SK-N-SH treated with all-trans-retinoic acid at 6 μM for 48 hours (cell line): ENCODE results near the gene RHOT2.

Experiments used
- ATAC-seq: fragments of 200-7000 bp; cut with Tn5 transposase; 3 replicates; pipeline ENCODE4 v1.9.1; 2020; ENCODE audit warnings: mild to moderate bottlenecking, moderate library complexity
- ARNTL ChIP-seq: fragments of 450-650 bp; formaldehyde crosslinking; IDR thresholded peaks from 2 replicates; pipeline ENCODE4 v1.5.0; 2020; ENCODE audit warnings: low read depth, mild to moderate bottlenecking, moderate library complexity, borderline replicate concordance
- BACH2 ChIP-seq: fragments of 250-450 bp; sonication (Bioruptor Pico); IDR thresholded peaks from 2 replicates; pipeline ENCODE4 v1.9.0; 2021; ENCODE audit warnings: mild to moderate bottlenecking, borderline replicate concordance
- CSDC2 ChIP-seq: fragments of 250-450 bp; sonication (Bioruptor Pico); IDR thresholded peaks from 2 replicates; pipeline ENCODE4 v1.5.0; 2020; ENCODE audit warnings: mild to moderate bottlenecking, moderate library complexity
- CSRNP3 ChIP-seq: fragments of 250-450 bp; sonication (Bioruptor Pico); IDR thresholded peaks from 2 replicates; pipeline ENCODE4 v1.5.1; 2021; ENCODE audit warnings: mild to moderate bottlenecking, moderate library complexity
- ESRRG ChIP-seq: fragments of 250-450 bp; sonication (Bioruptor Pico); IDR thresholded peaks from 2 replicates; pipeline ENCODE4 v1.6.1; 2021; ENCODE audit warnings: mild to moderate bottlenecking
- GLIS3 ChIP-seq: fragments of 250-450 bp; sonication (Bioruptor Pico); IDR thresholded peaks from 2 replicates; pipeline ENCODE4 v1.5.0; 2020; ENCODE audit warnings: mild to moderate bottlenecking, moderate library complexity
- PATZ1 ChIP-seq: fragments of 250-450 bp; sonication (Bioruptor Pico); IDR thresholded peaks from 2 replicates; pipeline ENCODE4 v1.8.0; 2020; ENCODE audit warnings: mild to moderate bottlenecking, moderate library complexity, borderline replicate concordance
- POU6F1 ChIP-seq: fragments of 250-450 bp; sonication (Bioruptor Pico); IDR thresholded peaks from 2 replicates; pipeline ENCODE4 v1.8.0; 2021; ENCODE audit warnings: low read depth, mild to moderate bottlenecking, moderate library complexity, borderline replicate concordance
- PPARA ChIP-seq: fragments of 250-450 bp; sonication (Bioruptor Pico); IDR thresholded peaks from 2 replicates; pipeline ENCODE4 v1.5.0; 2020; ENCODE audit warnings: mild to moderate bottlenecking, borderline replicate concordance
- RARB ChIP-seq: fragments of 250-450 bp; sonication (Bioruptor Pico); IDR thresholded peaks from 2 replicates; pipeline ENCODE4 v1.8.0; 2021; ENCODE audit warnings: mild to moderate bottlenecking, moderate library complexity
- SNAI2 ChIP-seq: fragments of 250-450 bp; sonication (Bioruptor Pico); IDR thresholded peaks from 2 replicates; pipeline ENCODE4 v1.5.0; 2020; ENCODE audit warnings: mild to moderate bottlenecking, moderate library complexity
- TOX ChIP-seq: fragments of 250-450 bp; sonication (Bioruptor Pico); IDR thresholded peaks from 2 replicates; pipeline ENCODE4 v1.8.0; 2021; ENCODE audit warnings: mild to moderate bottlenecking, moderate library complexity, borderline replicate concordance
- ZC3H10 ChIP-seq: fragments of 250-450 bp; sonication (Bioruptor Pico); IDR thresholded peaks from 2 replicates; pipeline ENCODE4 v1.5.1; 2021; ENCODE audit warnings: mild to moderate bottlenecking, moderate library complexity
- ZFP3 ChIP-seq: fragments of 250-450 bp; sonication (Bioruptor Pico); IDR thresholded peaks from 2 replicates; pipeline ENCODE4 v1.5.0; 2020; ENCODE audit warnings: mild to moderate bottlenecking, moderate library complexity
- ZFP30 ChIP-seq: fragments of 450-650 bp; formaldehyde crosslinking; IDR thresholded peaks from 2 replicates; pipeline ENCODE4 v1.5.0; 2022; ENCODE audit warnings: mild to moderate bottlenecking, moderate library complexity
- ZNF565 ChIP-seq: fragments of 450-650 bp; formaldehyde crosslinking; conservative IDR thresholded peaks from 2 replicates; pipeline ENCODE4 v1.5.0; 2020; ENCODE audit warnings: low read depth, mild to moderate bottlenecking, moderate library complexity
- ZNF70 ChIP-seq: fragments of 450-650 bp; formaldehyde crosslinking; IDR thresholded peaks from 2 replicates; pipeline ENCODE4 v1.5.0; 2020; ENCODE audit warnings: mild to moderate bottlenecking, moderate library complexity
- ZNF8 ChIP-seq: fragments of 450-650 bp; formaldehyde crosslinking; IDR thresholded peaks from 2 replicates; pipeline ENCODE4 v1.5.0; 2020; ENCODE audit warnings: mild to moderate bottlenecking, moderate library complexity
- TF ChIP-seq, protein P1 (sequence below): fragments of 250-450 bp; sonication (Bioruptor Pico); IDR thresholded peaks from 2 replicates; pipeline ENCODE4 v1.5.0; 2020; ENCODE audit warnings: mild to moderate bottlenecking, moderate library complexity
- TF ChIP-seq, protein P2 (sequence below): fragments of 250-450 bp; sonication (Bioruptor Pico); IDR thresholded peaks from 2 replicates; pipeline ENCODE4 v1.5.1; 2020; ENCODE audit warnings: low read depth, mild to moderate bottlenecking, moderate library complexity

Gene RHOT2

DNA sequence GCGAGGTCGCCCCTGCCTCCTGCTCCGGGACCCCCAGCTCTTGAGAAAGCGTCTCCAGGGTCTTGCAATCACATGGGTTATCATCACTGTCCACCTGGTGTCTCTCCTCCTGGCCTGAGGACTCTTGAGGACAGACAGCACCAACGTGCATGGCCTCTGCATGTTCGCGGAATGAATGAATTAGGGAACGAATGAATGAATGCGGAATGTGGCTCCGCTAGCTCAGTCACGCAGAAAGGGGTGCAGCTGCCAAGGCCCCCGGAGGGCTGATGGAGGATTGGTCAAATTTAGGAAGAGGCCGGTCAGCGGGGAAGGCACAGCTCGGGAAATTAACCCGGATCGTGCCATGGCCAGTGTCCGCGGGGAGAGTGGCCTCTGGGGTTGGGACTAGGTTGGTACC, 34.4 kb downstream of the RHOT2 start (continued):
- no peak for TF ChIP-seq POU6F1 (CRISPR knock-in tag)
- no peak for TF ChIP-seq ZC3H10 (CRISPR knock-in tag)
- no peak for TF ChIP-seq CSRNP3 (CRISPR knock-in tag)
- no peak for TF ChIP-seq GLIS3 (CRISPR knock-in tag)
- TF ChIP-seq PPARA = no peak
- TF ChIP-seq ESRRG = no peak
- TF ChIP-seq ZNF8 (CRISPR knock-in tag) = no peak

GRCh38 chr16:703406-703805, 35.5 kb downstream of the RHOT2 start:
- TF ChIP-seq CSDC2 (no peak), ZNF8 (CRISPR knock-in tag) (no peak), ZNF565 (CRISPR knock-in tag) (no peak), CSRNP3 (CRISPR knock-in tag) (no peak), SNAI2 (CRISPR knock-in tag) (no peak), ZFP30 (CRISPR knock-in tag) (no peak), ESRRG (no peak), GLIS3 (CRISPR knock-in tag) (no peak), BACH2 (CRISPR knock-in tag) (no peak), TOX (no peak), ZNF70 (CRISPR knock-in tag) (no peak), POU6F1 (CRISPR knock-in tag) (no peak), PPARA (no peak), ARNTL (no peak), ZFP3 (CRISPR knock-in tag) (no peak), RARB (no peak), PATZ1 (no peak)
- TF ChIP-seq, protein P1, sequence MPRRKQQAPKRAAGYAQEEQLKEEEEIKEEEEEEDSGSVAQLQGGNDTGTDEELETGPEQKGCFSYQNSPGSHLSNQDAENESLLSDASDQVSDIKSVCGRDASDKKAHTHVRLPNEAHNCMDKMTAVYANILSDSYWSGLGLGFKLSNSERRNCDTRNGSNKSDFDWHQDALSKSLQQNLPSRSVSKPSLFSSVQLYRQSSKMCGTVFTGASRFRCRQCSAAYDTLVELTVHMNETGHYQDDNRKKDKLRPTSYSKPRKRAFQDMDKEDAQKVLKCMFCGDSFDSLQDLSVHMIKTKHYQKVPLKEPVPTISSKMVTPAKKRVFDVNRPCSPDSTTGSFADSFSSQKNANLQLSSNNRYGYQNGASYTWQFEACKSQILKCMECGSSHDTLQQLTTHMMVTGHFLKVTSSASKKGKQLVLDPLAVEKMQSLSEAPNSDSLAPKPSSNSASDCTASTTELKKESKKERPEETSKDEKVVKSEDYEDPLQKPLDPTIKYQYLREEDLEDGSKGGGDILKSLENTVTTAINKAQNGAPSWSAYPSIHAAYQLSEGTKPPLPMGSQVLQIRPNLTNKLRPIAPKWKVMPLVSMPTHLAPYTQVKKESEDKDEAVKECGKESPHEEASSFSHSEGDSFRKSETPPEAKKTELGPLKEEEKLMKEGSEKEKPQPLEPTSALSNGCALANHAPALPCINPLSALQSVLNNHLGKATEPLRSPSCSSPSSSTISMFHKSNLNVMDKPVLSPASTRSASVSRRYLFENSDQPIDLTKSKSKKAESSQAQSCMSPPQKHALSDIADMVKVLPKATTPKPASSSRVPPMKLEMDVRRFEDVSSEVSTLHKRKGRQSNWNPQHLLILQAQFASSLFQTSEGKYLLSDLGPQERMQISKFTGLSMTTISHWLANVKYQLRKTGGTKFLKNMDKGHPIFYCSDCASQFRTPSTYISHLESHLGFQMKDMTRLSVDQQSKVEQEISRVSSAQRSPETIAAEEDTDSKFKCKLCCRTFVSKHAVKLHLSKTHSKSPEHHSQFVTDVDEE (CRISPR knock-in tag) = no peak
- TF ChIP-seq, all 23 proteins: peak for 0
- no peak for ATAC-seq

GRCh38 chr16:704047-704446, 36.1 kb downstream of the RHOT2 start:
- no peak for ATAC-seq
- TF ChIP-seq ARNTL = no peak
- TF ChIP-seq, protein P1 (CRISPR knock-in tag) = no peak
- no peak for TF ChIP-seq ESRRG
- TF ChIP-seq ZFP3 (CRISPR knock-in tag) = no peak
- no peak for TF ChIP-seq ZFP30 (CRISPR knock-in tag)
- no peak for TF ChIP-seq CSDC2
- TF ChIP-seq, protein P2, sequence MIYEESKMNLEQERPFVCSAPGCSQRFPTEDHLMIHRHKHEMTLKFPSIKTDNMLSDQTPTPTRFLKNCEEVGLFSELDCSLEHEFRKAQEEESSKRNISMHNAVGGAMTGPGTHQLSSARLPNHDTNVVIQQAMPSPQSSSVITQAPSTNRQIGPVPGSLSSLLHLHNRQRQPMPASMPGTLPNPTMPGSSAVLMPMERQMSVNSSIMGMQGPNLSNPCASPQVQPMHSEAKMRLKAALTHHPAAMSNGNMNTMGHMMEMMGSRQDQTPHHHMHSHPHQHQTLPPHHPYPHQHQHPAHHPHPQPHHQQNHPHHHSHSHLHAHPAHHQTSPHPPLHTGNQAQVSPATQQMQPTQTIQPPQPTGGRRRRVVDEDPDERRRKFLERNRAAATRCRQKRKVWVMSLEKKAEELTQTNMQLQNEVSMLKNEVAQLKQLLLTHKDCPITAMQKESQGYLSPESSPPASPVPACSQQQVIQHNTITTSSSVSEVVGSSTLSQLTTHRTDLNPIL (CRISPR knock-in tag) = no peak
- no peak for TF ChIP-seq POU6F1 (CRISPR knock-in tag)
- TF ChIP-seq ZNF565 (CRISPR knock-in tag) = no peak
- TF ChIP-seq ZNF70 (CRISPR knock-in tag) = no peak
- no peak for TF ChIP-seq TOX
- no peak for TF ChIP-seq SNAI2 (CRISPR knock-in tag)
